Upper lobe of left lung (tissue), 6 donors: Measurements from ENCODE around the gene MICAL2. TPM values are rescaled to one million over a fixed set of nuclear protein-coding genes. Genes with fewer than 3 reads are reported as not detected.

ENCODE experiments used
- ATAC-seq, 2 donors: fragments of 200-7000 bp; cut with Tn5 transposase; one replicate each; pipeline ENCODE4 v1.9.1; 2022; ENCODE audit warnings: mild to moderate bottlenecking in 2 of 2, moderate library complexity in 2 of 2; ENCODE audit not compliant: low FRiP score in 2 of 2
- DNase-seq, 2 donors: peaks; one replicate each; pipeline ENCODE4 v3.0.0-alpha.2; 2019 to 2020
- H3K27ac ChIP-seq, 4 donors: fragments of 200-600 bp; sonication (generic); one replicate each; pipeline ENCODE4 v1.5.1; 2016 to 2019
- H3K27me3 ChIP-seq, 4 donors: fragments of 200-600 bp; sonication (generic); one replicate each; pipeline ENCODE4 v1.5.1; 2017 to 2019
- H3K36me3 ChIP-seq, 4 donors: fragments of 200-600 bp; sonication (generic); one replicate each; pipeline ENCODE4 v1.5.1; 2016 to 2019
- H3K4me1 ChIP-seq, 4 donors: fragments of 200-600 bp; sonication (generic); one replicate each; pipeline ENCODE4 v1.5.1; 2018 to 2019
- H3K4me3 ChIP-seq, 4 donors: fragments of 200-600 bp; sonication (generic); one replicate each; pipeline ENCODE4 v1.5.1; 2017 to 2019; ENCODE audit warnings: mild to moderate bottlenecking in 2 of 4, moderate library complexity in 1 of 4
- H3K9me3 ChIP-seq, 4 donors: fragments of 200-600 bp; sonication (generic); one replicate each; pipeline ENCODE4 v1.5.1; 2018 to 2019
- CTCF ChIP-seq, 6 experiments: fragments of 450-650 bp in 4 of 6; fragments of 200-600 bp in 2 of 6; sonication (generic) in 2 of 6; IDR thresholded peaks; one replicate each; pipeline ENCODE4 v1.5.1; 2016 to 2019; ENCODE audit warnings: antibody characterized with exemption in 6 of 6
- EP300 ChIP-seq, 4 donors: sonication (generic); formaldehyde crosslinking; IDR thresholded peaks; one replicate each; pipeline ENCODE4 v1.5.1; 2017; ENCODE audit warnings: antibody characterized with exemption in 4 of 4, control low read depth in 2 of 4
- POLR2A ChIP-seq, 4 donors: fragments of 450-650 bp; IDR thresholded peaks; one replicate each; pipeline ENCODE4 v1.5.1; 2016 to 2017; ENCODE audit warnings: antibody characterized with exemption in 4 of 4, mild to moderate bottlenecking in 2 of 4
- POLR2AphosphoS5 ChIP-seq, 2 donors: sonication (generic); formaldehyde crosslinking; IDR thresholded peaks; one replicate each; pipeline ENCODE4 v1.5.1; 2017; ENCODE audit warnings: antibody characterized with exemption in 2 of 2
- WGBS, 2 donors: methylation state at CpG; one replicate each; pipeline ENCODE4 v1.1.5; 2017 to 2018; 5-methylcytosine and 5-hydroxymethylcytosine counted together
- total RNA-seq, 6 donors: library from RNA; depleted of rRNA in 4 of 6; stranded (reverse); fragments of >200 nt in 4 of 6; gene quantifications; one replicate each; pipeline versions ENCODE4 v1.1.0 to v1.2.1, GENCODE V29; 2016 to 2021
- donor health status: DM: no; HTN: no; CAD: no; lungs with moderate emphysema.
- donor health status: DM: no; HTN: yes; CAD: no; lungs with severe emphysema.

MICAL2 gene
- total RNA-seq, 6 donors from 2014 or later: 138 to 327 (median 175) TPM

GRCh38 chr11:12064136-12064953 lies 46.0 kb upstream of the MICAL2 start:
- no peak for ATAC-seq
- Histone ChIP-seq H3K4me3 (no peak overlapping the region), H3K27ac (no peak overlapping the region), H3K9me3 (no peaks in the 10 kb centered on the region), H3K4me1 (peaks cover 9 to 19% (median 14%) of the 10 kb centered on the region in 4 donors), H3K27me3 (no peaks in the 10 kb centered on the region), H3K36me3 (no peaks in the 10 kb centered on the region)
- 66 to 81% methylated on average over 7 of the region's 7 CpGs for WGBS, 2 donors
- no peak for DNase-seq
- TF ChIP-seq POLR2AphosphoS5 (IDR thresholded peaks at IDR 0.05): no peak

- TF ChIP-seq CTCF (IDR thresholded peaks at IDR 0.05): no peak
- TF ChIP-seq POLR2A (IDR thresholded peaks at IDR 0.05): no peak
- TF ChIP-seq EP300 (IDR thresholded peaks at IDR 0.05): no peak
- no peak for TF ChIP-seq POLR2AphosphoS5 (IDR thresholded peaks at IDR 0.05)
- DNase-seq: no peak
- no peak for ATAC-seq
- Histone ChIP-seq H3K27ac (no peak overlapping the region), H3K9me3 (no peaks in the 10 kb centered on the region), H3K4me3 (no peak overlapping the region), H3K36me3 (no peaks in the 10 kb centered on the region), H3K27me3 (no peaks in the 10 kb centered on the region), H3K4me1 (peaks cover 9 to 19% (median 14%) of the 10 kb centered on the region in 4 donors)
- 87 to 97% methylated on average over 3 of the region's 3 CpGs for WGBS, 2 donors
These were observed 45.5 kb upstream of the MICAL2 start for GRCh38 chr11:12064954-12065280.

DNA sequence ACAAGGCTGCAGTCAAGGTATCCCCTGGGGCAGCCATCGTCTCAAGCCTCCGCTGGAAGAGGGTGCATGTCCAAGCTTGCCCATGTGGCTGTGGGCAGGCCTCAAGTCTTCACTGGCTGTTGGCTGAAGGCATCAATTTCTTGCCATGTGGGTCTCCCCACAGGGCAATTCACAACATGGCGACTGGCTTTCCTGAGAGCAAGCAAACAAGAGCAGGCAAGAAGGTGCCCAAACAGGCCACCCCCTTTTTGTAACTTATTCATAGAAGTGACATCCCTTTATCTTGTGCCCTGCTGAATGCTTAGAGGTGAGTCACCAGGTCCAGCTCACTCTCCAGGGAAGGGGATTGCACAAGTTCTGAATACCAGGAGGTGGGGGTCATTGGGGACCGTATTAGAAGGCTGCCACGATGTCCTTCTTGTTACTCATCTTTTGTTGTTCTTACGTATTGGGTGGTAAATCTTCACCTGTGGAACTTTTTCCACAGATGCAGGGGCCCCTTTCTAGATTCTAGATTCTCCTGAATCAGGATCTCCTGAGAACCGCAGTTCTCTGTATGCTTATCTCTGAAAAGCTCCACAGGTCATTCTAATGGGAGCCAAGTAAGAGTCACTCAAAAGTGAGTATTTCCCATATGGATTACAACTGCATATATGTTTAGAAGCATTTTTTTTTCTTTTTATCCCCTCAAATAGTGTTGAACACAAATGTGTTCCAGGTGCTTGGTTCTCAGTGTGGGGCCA lies 44.2 kb upstream of the MICAL2 start:
- ATAC-seq (peak; percentile 68 to 77), DNase-seq (peak in 1 of 2 donors; percentile 63)
- Histone ChIP-seq H3K4me3 (no peak overlapping the region), H3K27me3 (no peaks in the 10 kb centered on the region), H3K36me3 (no peaks in the 10 kb centered on the region), H3K27ac (peak overlapping the region; percentile 29 to 67 (median 48)), H3K9me3 (no peaks in the 10 kb centered on the region), H3K4me1 (peaks cover 9 to 21% (median 14%) of the 10 kb centered on the region in 4 donors)
- 72 to 83% methylated on average over 7 of the region's 7 CpGs for WGBS, 2 donors
- TF ChIP-seq POLR2AphosphoS5 (IDR thresholded peaks at IDR 0.05) (peak in 1 of 2 donors; percentile 75), CTCF (IDR thresholded peaks at IDR 0.05) (no peak), POLR2A (IDR thresholded peaks at IDR 0.05) (no peak), EP300 (IDR thresholded peaks at IDR 0.05) (peak in 2 of 4 donors; percentile 19 to 73)

DNA sequence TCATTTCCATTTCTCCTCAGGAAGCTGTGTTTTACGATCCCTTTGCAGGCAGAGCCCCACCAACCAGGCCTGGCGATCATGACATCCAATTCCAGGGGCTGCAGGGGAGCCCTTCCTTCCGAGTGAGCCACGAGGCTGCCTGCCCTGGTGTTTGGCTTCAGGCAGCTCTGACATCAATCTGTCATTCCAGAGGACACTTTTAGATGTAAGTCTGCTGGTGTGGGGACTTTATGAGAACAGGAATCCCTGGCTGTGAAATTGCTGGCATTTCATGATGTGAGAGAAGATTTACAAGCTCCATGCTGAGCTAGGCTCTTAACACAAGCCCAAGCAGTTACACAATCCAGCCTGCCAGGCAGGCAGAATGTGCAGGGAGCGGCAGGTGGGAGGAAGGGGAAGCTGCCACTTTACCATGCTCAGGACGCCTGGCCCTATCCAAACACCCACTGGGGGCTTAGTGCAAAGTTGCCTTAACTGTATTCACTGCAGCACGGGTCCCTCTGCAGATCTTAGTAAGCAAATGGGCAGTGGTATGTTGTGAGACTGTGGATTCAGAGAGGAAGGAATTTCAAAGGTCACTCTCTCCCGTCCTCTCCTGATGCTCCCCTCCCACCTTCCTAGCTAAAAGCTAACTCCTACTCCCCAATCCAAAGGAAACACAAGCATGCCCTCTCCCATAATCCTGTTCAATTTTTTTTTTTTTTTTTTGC lies 43.4 kb upstream of the MICAL2 start:
- DNase-seq (peak in 1 of 2 donors; percentile 84), ATAC-seq (peak; percentile 70 to 79)
- 34 to 37% methylated on average over 8 of the region's 8 CpGs for WGBS, 2 donors

More for the DNA sequence above, 43.4 kb upstream of the MICAL2 start:
- TF ChIP-seq POLR2AphosphoS5 (IDR thresholded peaks at IDR 0.05) (peak; percentile 50 to 63), CTCF (IDR thresholded peaks at IDR 0.05) (no peak), EP300 (IDR thresholded peaks at IDR 0.05) (peak in 2 of 4 donors; percentile 35 to 47), POLR2A (IDR thresholded peaks at IDR 0.05) (peak in 1 of 4 donors; percentile 8)
- Histone ChIP-seq H3K4me1 (peaks cover 9 to 21% (median 14%) of the 10 kb centered on the region in 4 donors), H3K9me3 (no peaks in the 10 kb centered on the region), H3K27me3 (no peaks in the 10 kb centered on the region), H3K27ac (peak overlapping the region; percentile 29 to 67 (median 48)), H3K36me3 (no peaks in the 10 kb centered on the region), H3K4me3 (no peak overlapping the region)
